GM10248 (cell line): Measurements from ENCODE around the gene UBQLN4.

Experiments used
- CTCF ChIA-PET: fragments of 300-600 bp; sonication (Branson Sonifier 250); formaldehyde crosslinking; extraction: SDS; loops from one replicate; lab custom pipeline; 2021; ENCODE audit warnings: antibody characterized with exemption; lab: Yijun Ruan, JAX
- POLR2A ChIA-PET: fragments of 350-650 bp; sonication (Branson Sonifier 250); formaldehyde crosslinking; extraction: SDS; loops from one replicate; lab custom pipeline; 2020; ENCODE audit warnings: antibody characterized with exemption; lab: Yijun Ruan, JAX
- DNase-seq: peaks from one replicate; pipeline ENCODE4 v3.0.0; 2012; ENCODE audit errors: extremely low spot score
- CTCF ChIP-seq: IDR thresholded peaks from 2 replicates; pipeline ENCODE4 v1.5.1; 2012; ENCODE audit warnings: mild to moderate bottlenecking, low read depth; ENCODE audit errors: extremely low read depth, missing control alignments, control extremely low read depth

The UBQLN4 gene

GRCh38 chr1:156065871-156066270 is 12.3 kb upstream of the UBQLN4 start:
- POLR2A ChIA-PET = interaction anchor here (0.5 kb wide), 1 partner anchor 50 kb away, joined by 3 read pairs; no protein-coding TSS in a partner anchor
- CTCF ChIA-PET = interaction anchor here (0.7 to 3.5 kb wide), 56 partner anchors 8 to 815 kb away, joined by 3 to 27 read pairs (median 4); partner anchors contain the start of genes KHDC4, LAMTOR2, MEX3A and SSR2
- no peak for TF ChIP-seq CTCF
- no peak for DNase-seq

- no peak for DNase-seq
- ChIA-PET POLR2A (interaction anchor here (1.0 kb wide), 1 partner anchor 133 kb away, joined by 3 read pairs; no protein-coding TSS in a partner anchor), CTCF (interaction anchor here (0.9 to 3.5 kb wide), 25 partner anchors 8 to 815 kb away, joined by 3 to 27 read pairs (median 6); partner anchors contain the start of genes KHDC4, LAMTOR2, MEX3A and SSR2)
- no peak for TF ChIP-seq CTCF
Measured at GRCh38 chr1:156065212-156065611, 11.6 kb upstream of the UBQLN4 start.

- POLR2A ChIA-PET = interaction anchor here (1.0 kb wide), 1 partner anchor 132 kb away, joined by 3 read pairs; no protein-coding TSS in a partner anchor
Measured at GRCh38 chr1:156064615-156065014, 11.0 kb upstream of the UBQLN4 start.

GRCh38 chr1:156063997-156064285 is 10.3 kb upstream of the UBQLN4 start:
- TF ChIP-seq CTCF = no peak
- CTCF ChIA-PET = interaction anchor here (1.0 to 3.5 kb wide), 6 partner anchors 12 to 161 kb away, joined by 3 to 27 read pairs (median 5); partner anchors contain the start of gene KHDC4
- DNase-seq = no peak
- POLR2A ChIA-PET = no interaction called here

More at GRCh38 chr1:156064615-156065014, 11.0 kb upstream of the UBQLN4 start:
- DNase-seq = no peak
- CTCF ChIA-PET = interaction anchor here (0.9 to 3.5 kb wide), 16 partner anchors 8 to 147 kb away, joined by 3 to 27 read pairs (median 5); partner anchors contain the start of genes KHDC4, LAMTOR2 and UBQLN4
- TF ChIP-seq CTCF = no peak

GRCh38 chr1:156062189-156062588 is 8.6 kb upstream of the UBQLN4 start:
- DNase-seq = no peak
- POLR2A ChIA-PET = no interaction called here
- TF ChIP-seq CTCF = no peak
- CTCF ChIA-PET = interaction anchor here (1.2 kb wide), 2 partner anchors 30 to 124 kb away, joined by 3 read pairs; no protein-coding TSS in a partner anchor

- ChIA-PET POLR2A (no interaction called here), CTCF (interaction anchor here (1.2 kb wide), 1 partner anchor 31 kb away, joined by 3 read pairs; no protein-coding TSS in a partner anchor)
- TF ChIP-seq CTCF = no peak
- DNase-seq = no peak
Measured at GRCh38 chr1:156060937-156061636, 7.5 kb upstream of the UBQLN4 start, which contains the start of gene RAB25. RAB25 (plus strand) TSS chr1:156061160; CDS start chr1:156061401, 241 bp downstream.
